GM12878 (cell line): Measurements from ENCODE around the gene PMAIP1. TPM values are rescaled to one million over a fixed set of nuclear protein-coding genes. Genes with fewer than 3 reads are reported as not detected.

ENCODE experiments used
- BHLHE40 ChIP-seq, 2 experiments: fragments of 450-650 bp in 1 of 2; IDR thresholded peaks; 2 replicates each; pipeline ENCODE4 v1.6.1; 2011 to 2017; ENCODE audit warnings: low read depth in 2 of 2, borderline replicate concordance in 1 of 2, improper control_type of control experiment in 1 of 2, low read length in 1 of 2, mild to moderate bottlenecking in 1 of 2
- CTCF ChIP-seq, 3 experiments: IDR thresholded peaks in 2 of 3; conservative IDR thresholded peaks in 1 of 3; 2 replicates each; pipeline ENCODE4 v1.5.1; 2011; ENCODE audit warnings: low read depth in 3 of 3, low read length in 3 of 3, mild to moderate bottlenecking in 3 of 3, control low read depth in 2 of 3, moderate library complexity in 2 of 3, inconsistent platforms in 1 of 3, mixed read lengths in 1 of 3; ENCODE audit not compliant: control insufficient read depth in 2 of 3, insufficient read depth in 1 of 3; ENCODE audit errors: extremely low read depth in 1 of 3
- CUX1 ChIP-seq: IDR thresholded peaks from 2 replicates; pipeline ENCODE4 v1.6.1; 2012; ENCODE audit warnings: improper control_type of control experiment, low read depth, low read length; ENCODE audit not compliant: insufficient replicate concordance
- HSF1 ChIP-seq: fragments of 150-350 bp; IDR thresholded peaks from 2 replicates; pipeline ENCODE4 v1.6.1; 2014; ENCODE audit warnings: mild to moderate bottlenecking, low read depth, low read length
- KAT2A ChIP-seq: conservative IDR thresholded peaks from 2 replicates; pipeline ENCODE4 v1.6.1; 2011; ENCODE audit warnings: low read depth, low read length; ENCODE audit not compliant: control insufficient read depth
- NFYA ChIP-seq: IDR thresholded peaks from 2 replicates; pipeline ENCODE4 v1.6.1; 2011; ENCODE audit warnings: low read depth, mild to moderate bottlenecking, low read length, improper control_type of control experiment, borderline replicate concordance
- POU2F2 ChIP-seq: IDR thresholded peaks from 3 replicates; pipeline ENCODE4 v1.6.1; 2011; ENCODE audit warnings: low read depth, mild to moderate bottlenecking, low read length, borderline replicate concordance
- RELA ChIP-seq: fragments of 450-650 bp; IDR thresholded peaks from 2 replicates; pipeline ENCODE4 v1.8.0; 2014; ENCODE audit warnings: borderline replicate concordance; ENCODE audit not compliant: partially characterized antibody
- SIX5 ChIP-seq: IDR thresholded peaks from 2 replicates; pipeline ENCODE4 v1.6.1; 2011; ENCODE audit warnings: mild to moderate bottlenecking, low read depth, low read length, moderate library complexity; ENCODE audit not compliant: severe bottlenecking
- ZNF384 ChIP-seq: IDR thresholded peaks from 2 replicates; pipeline ENCODE4 v1.6.1; 2012; ENCODE audit warnings: low read depth, mild to moderate bottlenecking, low read length, improper control_type of control experiment, borderline replicate concordance
- polyA plus RNA-seq, 11 experiments: library from polyadenylated mRNA; depleted of rRNA in 4 of 11; unstranded in 6 of 11; stranded (reverse) in 5 of 11; fragments of >200 nt; fragmentation: Nextera tagmentation in 4 of 11; fragmentation: Illumina TruSeq in 1 of 11; extraction: Ambion mirVana in 4 of 11; extraction: Trizol in 1 of 11; gene quantifications; 1 replicate in 1 of 11; 2 replicates in 10 of 11; pipeline versions ENCODE4 v1.2.1 to v1.2.3, GENCODE V29; 2011 to 2016; ENCODE audit warnings: inconsistent platforms in 2 of 11, missing spikeins in 2 of 11, low read depth in 1 of 11
- total RNA-seq, 4 experiments: library from RNA; depleted of rRNA in 3 of 4; stranded (reverse); fragments of >200 nt in 3 of 4; fragmentation: Illumina TruSeq in 1 of 4; extraction: Trizol in 1 of 4; gene quantifications; 2 replicates each; pipeline versions ENCODE4 v1.2.1 to v1.2.3, GENCODE V29; 2013 to 2021
- TF ChIP-seq, protein P1 (sequence below): fragments of 450-650 bp; formaldehyde crosslinking; IDR thresholded peaks from 2 replicates; pipeline ENCODE4 v1.5.0; 2022; ENCODE audit warnings: mild to moderate bottlenecking, missing genetic modification characterization
- TF ChIP-seq, protein P2 (sequence below): IDR thresholded peaks from 2 replicates; pipeline ENCODE4 v1.6.1; 2011; ENCODE audit warnings: low read depth, mild to moderate bottlenecking, low read length, moderate library complexity, borderline replicate concordance; ENCODE audit errors: extremely low read depth

Gene PMAIP1
- total and polyA plus RNA-seq, 10 of the 15 experiments (the other 5 are each of a cell fraction or from before 2014, with no cell fraction given), result 74.0 to 219 (median 112) TPM

- TF ChIP-seq KAT2A, result no peak
- TF ChIP-seq, protein P1, sequence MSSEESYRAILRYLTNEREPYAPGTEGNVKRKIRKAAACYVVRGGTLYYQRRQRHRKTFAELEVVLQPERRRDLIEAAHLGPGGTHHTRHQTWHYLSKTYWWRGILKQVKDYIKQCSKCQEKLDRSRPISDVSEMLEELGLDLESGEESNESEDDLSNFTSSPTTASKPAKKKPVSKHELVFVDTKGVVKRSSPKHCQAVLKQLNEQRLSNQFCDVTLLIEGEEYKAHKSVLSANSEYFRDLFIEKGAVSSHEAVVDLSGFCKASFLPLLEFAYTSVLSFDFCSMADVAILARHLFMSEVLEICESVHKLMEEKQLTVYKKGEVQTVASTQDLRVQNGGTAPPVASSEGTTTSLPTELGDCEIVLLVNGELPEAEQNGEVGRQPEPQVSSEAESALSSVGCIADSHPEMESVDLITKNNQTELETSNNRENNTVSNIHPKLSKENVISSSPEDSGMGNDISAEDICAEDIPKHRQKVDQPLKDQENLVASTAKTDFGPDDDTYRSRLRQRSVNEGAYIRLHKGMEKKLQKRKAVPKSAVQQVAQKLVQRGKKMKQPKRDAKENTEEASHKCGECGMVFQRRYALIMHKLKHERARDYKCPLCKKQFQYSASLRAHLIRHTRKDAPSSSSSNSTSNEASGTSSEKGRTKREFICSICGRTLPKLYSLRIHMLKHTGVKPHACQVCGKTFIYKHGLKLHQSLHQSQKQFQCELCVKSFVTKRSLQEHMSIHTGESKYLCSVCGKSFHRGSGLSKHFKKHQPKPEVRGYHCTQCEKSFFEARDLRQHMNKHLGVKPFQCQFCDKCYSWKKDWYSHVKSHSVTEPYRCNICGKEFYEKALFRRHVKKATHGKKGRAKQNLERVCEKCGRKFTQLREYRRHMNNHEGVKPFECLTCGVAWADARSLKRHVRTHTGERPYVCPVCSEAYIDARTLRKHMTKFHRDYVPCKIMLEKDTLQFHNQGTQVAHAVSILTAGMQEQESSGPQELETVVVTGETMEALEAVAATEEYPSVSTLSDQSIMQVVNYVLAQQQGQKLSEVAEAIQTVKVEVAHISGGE (CRISPR knock-in tag), result no peak
- TF ChIP-seq CUX1, result no peak
- TF ChIP-seq BHLHE40 (IDR thresholded peaks at IDR 0.05; ENCODE audit: borderline replicate concordance in 1 of 2, low read depth in 2 of 2, low read length in 1 of 2), result peak in 1 of 2 experiments; percentile 44; a peak in 1 of 4 replicates
- TF ChIP-seq HSF1, result no peak
- no peak for TF ChIP-seq NFYA
- peak; percentile 98 for TF ChIP-seq POU2F2
- no peak for TF ChIP-seq CTCF (IDR thresholded peaks at IDR 0.05 in 2 of 3, conservative IDR thresholded peaks at IDR 0.05 in 1 of 3; ENCODE audit: control insufficient read depth in 2 of 3, extremely low read depth in 1 of 3, insufficient read depth in 1 of 3, low read depth in 3 of 3, low read length in 3 of 3)
- TF ChIP-seq, protein P2, sequence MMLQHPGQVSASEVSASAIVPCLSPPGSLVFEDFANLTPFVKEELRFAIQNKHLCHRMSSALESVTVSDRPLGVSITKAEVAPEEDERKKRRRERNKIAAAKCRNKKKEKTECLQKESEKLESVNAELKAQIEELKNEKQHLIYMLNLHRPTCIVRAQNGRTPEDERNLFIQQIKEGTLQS, result no peak
- no peak for TF ChIP-seq ZNF384
- TF ChIP-seq RELA, result peak; percentile 76
- no peak for TF ChIP-seq SIX5
Observed at GRCh38 chr18:59899298-59900221, at the start of gene PMAIP1 (continued).
